ENCODE results near the gene ACAD9.

Gene ACAD9

GRCh38 chr3:128942161-128942952, 62.9 kb downstream of the ACAD9 start:
- DNase-seq = no peak

- no peak for DNase-seq
These were observed 65.8 kb downstream of the ACAD9 start for GRCh38 chr3:128945041-128945877.

- no peak for DNase-seq
These were observed 66.4 kb downstream of the ACAD9 start for GRCh38 chr3:128945878-128946175.

GRCh38 chr3:128946411-128946810, 67.0 kb downstream of the ACAD9 start:
- DNase-seq = no peak

- DNase-seq = no peak
These were observed 69.7 kb downstream of the ACAD9 start for GRCh38 chr3:128949158-128949557.

- no peak for DNase-seq
These were observed 71.0 kb downstream of the ACAD9 start for GRCh38 chr3:128950223-128950938.

- DNase-seq = no peak
These were observed 77.0 kb downstream of the ACAD9 start for GRCh38 chr3:128956440-128956839.

Data from GF-D8 (cell line).